A673 (cell line): Measurements from ENCODE around the gene NME9. TPM values are rescaled to one million over a fixed set of nuclear protein-coding genes. Genes with fewer than 3 reads are reported as not detected.

Source experiments
- BruUV-seq: library from RNA; stranded (reverse); fragments of 400-500 nt; replicated peaks from 2 replicates; lab custom pipeline; 2021; lab: Mats Ljungman, UMichigan
- CTCF ChIA-PET: fragments of 300-600 bp; sonication (Branson Sonifier 250); formaldehyde crosslinking; loops from one replicate; lab custom pipeline; 2022; ENCODE audit warnings: antibody characterized with exemption; lab: Charles Lee
- POLR2A ChIA-PET: fragments of 300-600 bp; sonication (Branson Sonifier 250); formaldehyde crosslinking; loops from one replicate; lab custom pipeline; 2022; ENCODE audit warnings: antibody characterized with exemption; ENCODE audit not compliant: low non-redundant PET; lab: Charles Lee
- DNase-seq: peaks from one replicate; pipeline ENCODE4 v3.0.0-alpha.2; 2015; ENCODE audit warnings: low spot score
- H3K27ac ChIP-seq: fragments of 200-600 bp; sonication (generic); 2 replicates; pipeline ENCODE4 v1.5.1; 2016; ENCODE audit warnings: mixed run types, low read depth, mild to moderate bottlenecking, mixed read lengths, antibody characterized with exemption, low read length; ENCODE audit not compliant: poor library complexity, severe bottlenecking
- H3K27me3 ChIP-seq: fragments of 200-600 bp; sonication (generic); replicated peaks from 2 replicates; pipeline ENCODE4 v1.6.1; 2017; ENCODE audit warnings: mixed run types, low read depth, mild to moderate bottlenecking, mixed read lengths, antibody characterized with exemption, low read length; ENCODE audit not compliant: insufficient read depth, poor library complexity
- H3K36me3 ChIP-seq: fragments of 200-600 bp; sonication (generic); 2 replicates; pipeline ENCODE4 v1.6.1; 2016; ENCODE audit warnings: mixed run types, mild to moderate bottlenecking, mixed read lengths, antibody characterized with exemption, low read length; ENCODE audit not compliant: insufficient read depth, poor library complexity, severe bottlenecking
- H3K4me1 ChIP-seq: fragments of 200-600 bp; sonication (generic); 2 replicates; pipeline ENCODE4 v1.6.1; 2017; ENCODE audit warnings: mixed run types, mild to moderate bottlenecking, mixed read lengths, antibody characterized with exemption, low read length; ENCODE audit not compliant: insufficient read depth, poor library complexity, severe bottlenecking
- H3K4me3 ChIP-seq: fragments of 200-600 bp; sonication (generic); 2 replicates; pipeline ENCODE4 v1.5.1; 2016; ENCODE audit warnings: low read depth, mixed run types, mild to moderate bottlenecking, mixed read lengths, low read length; ENCODE audit not compliant: poor library complexity, severe bottlenecking
- H3K9me3 ChIP-seq: fragments of 200-600 bp; sonication (generic); 2 replicates; pipeline ENCODE4 v1.6.1; 2016; ENCODE audit warnings: mixed run types, low read depth, mild to moderate bottlenecking, mixed read lengths, antibody characterized with exemption, low read length; ENCODE audit not compliant: poor library complexity, severe bottlenecking
- EZH2 ChIP-seq: fragments of 200-600 bp; sonication (generic); IDR thresholded peaks from 2 replicates; pipeline ENCODE4 v1.6.1; 2017; ENCODE audit warnings: borderline replicate concordance, low read depth, mild to moderate bottlenecking, mixed read lengths, antibody characterized with exemption, low read length; ENCODE audit not compliant: poor library complexity, severe bottlenecking
- intact Hi-C: fragments of 100-400 bp; cut with micrococcal nuclease; formaldehyde crosslinking; loops from one replicate; pipeline ENCODE4 v1.10.0; 2022; ENCODE audit not compliant: unreplicated experiment
- total RNA-seq: library from RNA; stranded (reverse); gene quantifications from 2 replicates; pipeline ENCODE4 v1.2.3, GENCODE V29; 2021
- TF ChIP-seq, protein P1 (sequence below): fragments of 300-800, 200-600 bp; sonication (generic); conservative IDR thresholded peaks from 2 replicates; pipeline ENCODE4 v1.5.1; 2017; ENCODE audit warnings: low read depth, mild to moderate bottlenecking, antibody characterized with exemption, low read length, moderate library complexity, mixed read lengths

Gene NME9
- total RNA-seq, 1 experiment from 2014 or later = not detected

DNA sequence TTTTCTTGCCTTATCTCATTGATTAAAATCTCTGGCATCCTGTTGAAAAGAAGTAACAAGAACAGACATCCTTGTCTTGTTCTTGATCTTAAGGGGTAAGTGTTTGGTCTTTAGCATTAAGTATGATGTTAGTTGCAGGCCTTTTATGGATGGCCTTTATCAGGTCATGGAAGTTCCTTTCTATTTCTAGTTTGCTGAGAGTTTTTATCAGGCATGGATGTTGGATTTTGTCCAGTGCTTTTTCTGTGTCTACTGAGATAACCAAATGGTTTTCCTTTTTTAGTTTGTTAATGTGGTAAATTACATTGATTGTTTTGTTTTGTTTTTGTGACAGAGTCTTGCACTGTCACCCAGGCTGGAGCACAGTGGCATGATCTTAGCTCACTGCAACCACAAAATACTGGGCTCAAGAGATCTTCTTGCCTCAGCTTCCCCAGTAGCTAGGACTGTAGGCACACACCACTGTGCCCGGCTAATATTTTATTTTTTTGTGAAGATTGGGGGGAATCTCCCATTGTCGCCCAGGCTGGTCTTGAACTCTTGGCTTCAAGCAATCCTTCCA, 45.0 kb upstream of the NME9 start:
- DNase-seq = no peak
- H3K9me3 ChIP-seq = no peaks in the 10 kb centered on the region
- TF ChIP-seq EZH2 = no peak
- TF ChIP-seq, protein P1, sequence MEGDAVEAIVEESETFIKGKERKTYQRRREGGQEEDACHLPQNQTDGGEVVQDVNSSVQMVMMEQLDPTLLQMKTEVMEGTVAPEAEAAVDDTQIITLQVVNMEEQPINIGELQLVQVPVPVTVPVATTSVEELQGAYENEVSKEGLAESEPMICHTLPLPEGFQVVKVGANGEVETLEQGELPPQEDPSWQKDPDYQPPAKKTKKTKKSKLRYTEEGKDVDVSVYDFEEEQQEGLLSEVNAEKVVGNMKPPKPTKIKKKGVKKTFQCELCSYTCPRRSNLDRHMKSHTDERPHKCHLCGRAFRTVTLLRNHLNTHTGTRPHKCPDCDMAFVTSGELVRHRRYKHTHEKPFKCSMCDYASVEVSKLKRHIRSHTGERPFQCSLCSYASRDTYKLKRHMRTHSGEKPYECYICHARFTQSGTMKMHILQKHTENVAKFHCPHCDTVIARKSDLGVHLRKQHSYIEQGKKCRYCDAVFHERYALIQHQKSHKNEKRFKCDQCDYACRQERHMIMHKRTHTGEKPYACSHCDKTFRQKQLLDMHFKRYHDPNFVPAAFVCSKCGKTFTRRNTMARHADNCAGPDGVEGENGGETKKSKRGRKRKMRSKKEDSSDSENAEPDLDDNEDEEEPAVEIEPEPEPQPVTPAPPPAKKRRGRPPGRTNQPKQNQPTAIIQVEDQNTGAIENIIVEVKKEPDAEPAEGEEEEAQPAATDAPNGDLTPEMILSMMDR = no peak
- POLR2A ChIA-PET = no interaction called here
- H3K27me3 ChIP-seq = no peaks in the 10 kb centered on the region
- no peaks in the 10 kb centered on the region for H3K36me3 ChIP-seq
- BruUV-seq = no TSS peak
- no peak overlapping the region for H3K27ac ChIP-seq
- H3K4me3 ChIP-seq = no peak overlapping the region
- H3K4me1 ChIP-seq = no peaks in the 10 kb centered on the region
- intact Hi-C loops = no loop called here
- CTCF ChIA-PET = no interaction called here

DNA sequence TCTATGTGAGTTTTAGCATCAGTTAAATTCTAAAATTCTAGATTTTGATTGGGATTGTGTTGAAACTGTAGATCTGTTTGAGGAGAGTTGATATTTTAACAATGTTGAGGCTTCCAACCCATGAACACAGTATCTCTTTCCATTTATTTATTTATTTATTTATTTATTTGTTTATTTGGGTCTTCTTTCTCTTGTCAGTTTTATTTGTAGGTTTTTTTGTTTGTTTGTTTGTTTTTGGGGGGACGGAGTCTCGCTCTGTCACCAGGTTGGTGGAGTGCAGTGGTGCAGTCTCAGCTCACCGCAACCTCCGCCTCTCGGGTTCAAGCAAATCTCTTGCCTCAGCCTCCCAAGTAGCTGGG, 44.1 kb upstream of the NME9 start:
- CTCF ChIA-PET = no interaction called here
- BruUV-seq = no TSS peak

DNA sequence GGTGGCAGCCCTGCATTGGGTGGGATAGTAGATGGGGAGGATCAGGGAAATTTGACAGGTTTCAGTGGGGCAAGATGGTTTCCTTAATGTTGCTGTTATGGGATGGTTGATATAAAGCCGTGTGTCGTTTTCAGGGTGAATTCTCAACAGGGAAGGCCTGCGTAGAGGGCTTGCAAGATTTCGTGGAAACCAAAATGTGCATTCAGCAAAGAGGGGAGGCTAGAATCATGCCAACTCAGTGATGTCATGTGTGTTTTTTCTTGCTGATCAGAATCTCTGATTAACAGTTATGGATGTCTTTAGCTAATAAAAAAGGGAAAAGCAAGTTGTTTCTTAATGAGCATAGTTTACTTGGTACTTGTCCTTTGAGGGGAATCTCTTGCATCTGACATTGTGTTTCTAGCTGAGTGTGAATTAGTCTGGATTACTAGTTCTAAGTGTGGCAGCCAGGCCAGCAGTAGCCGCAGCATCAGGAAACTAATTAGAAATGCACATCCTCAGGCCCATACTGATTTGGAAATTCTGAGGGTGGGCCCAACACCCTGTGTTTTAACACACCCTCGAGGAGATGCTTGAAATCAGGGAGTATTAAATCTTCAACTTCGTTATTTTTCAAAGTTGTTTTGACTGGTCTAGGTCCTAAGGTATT, 43.6 kb upstream of the NME9 start:
- TF ChIP-seq, protein P1 = no peak
- TF ChIP-seq EZH2 = no peak
- ChIA-PET POLR2A (no interaction called here), CTCF (no interaction called here)
- no peak for DNase-seq
- H3K4me3 ChIP-seq = no peak overlapping the region
- no peaks in the 10 kb centered on the region for H3K4me1 ChIP-seq
- no peaks in the 10 kb centered on the region for H3K36me3 ChIP-seq
- BruUV-seq = no TSS peak
- intact Hi-C loops = no loop called here
- no peaks in the 10 kb centered on the region for H3K9me3 ChIP-seq
- no peak overlapping the region for H3K27ac ChIP-seq
- H3K27me3 ChIP-seq = no peaks in the 10 kb centered on the region

More for the DNA sequence above, 44.1 kb upstream of the NME9 start:
- Histone ChIP-seq H3K27me3 (no peaks in the 10 kb centered on the region), H3K4me1 (no peaks in the 10 kb centered on the region), H3K4me3 (no peak overlapping the region), H3K9me3 (no peaks in the 10 kb centered on the region), H3K27ac (no peak overlapping the region), H3K36me3 (no peaks in the 10 kb centered on the region)
- TF ChIP-seq, protein P1 = no peak
- no peak for TF ChIP-seq EZH2
- POLR2A ChIA-PET = no interaction called here
- DNase-seq = no peak
- intact Hi-C loops = no loop called here
